Activated T-helper 1 cell treated with anti-CD3 and anti-CD28 coated beads, Interleukin-2, amount 50 U/mL, for 16 hours (primary cell): ENCODE measurements around the gene SPINT3.
"Not testable (repeated sequence)": the region's sequence is repeated elsewhere in the genome, so short reads cannot be mapped to it uniquely, and the experiment has no call there.

ENCODE experiments used
- DNase-seq, 2 donors: peaks; one replicate each; pipeline ENCODE4 v3.0.0-alpha.2; 2020; ENCODE audit warnings: low read depth in 1 of 2, low spot score in 1 of 2

Gene SPINT3

GRCh38 chr20:45503403-45503802, 12.0 kb downstream of the SPINT3 start:
- no peak for DNase-seq

DNA sequence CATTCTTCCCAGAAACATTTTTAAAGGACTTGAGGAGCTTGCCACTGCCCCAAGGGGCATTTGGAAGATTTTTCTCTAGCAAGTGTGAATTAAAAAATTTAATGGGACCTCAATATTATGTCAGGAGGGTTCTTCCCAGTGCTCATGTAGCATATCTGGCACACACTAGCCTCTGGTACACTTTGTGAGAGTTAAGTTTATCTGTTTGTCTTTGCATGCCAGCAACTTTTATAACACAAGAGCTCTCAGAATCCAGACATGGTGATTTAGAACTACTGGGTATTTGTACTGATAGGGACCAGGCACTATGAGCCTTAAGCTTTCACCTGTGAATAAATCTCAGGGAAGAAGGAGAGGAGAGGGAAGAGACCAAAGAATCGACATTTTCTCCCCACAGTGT, 12.9 kb downstream of the SPINT3 start:
- no peak for DNase-seq

- DNase-seq: no peak
These were observed 13.8 kb downstream of the SPINT3 start for GRCh38 chr20:45501600-45501999.

DNA sequence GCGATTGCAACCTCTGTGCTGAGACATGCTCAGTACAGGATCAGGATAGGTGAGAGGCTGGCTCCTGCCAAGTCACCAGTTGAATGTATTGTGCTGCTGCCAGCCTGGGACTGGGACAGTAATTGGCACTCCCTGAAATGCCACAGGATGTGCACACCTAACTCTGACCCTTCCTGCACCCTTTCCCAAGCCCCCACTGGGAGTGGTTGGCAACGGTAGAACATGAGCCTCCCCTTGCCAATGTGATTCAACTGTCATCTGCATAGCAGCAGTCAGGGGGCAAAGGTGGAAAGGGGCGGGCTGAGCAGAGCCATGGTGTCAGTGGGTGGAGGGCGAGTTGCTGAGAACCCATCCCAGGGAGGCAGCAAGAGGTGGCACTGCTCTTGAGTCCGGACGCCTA, 15.4 kb downstream of the SPINT3 start:
- DNase-seq: no peak

DNA sequence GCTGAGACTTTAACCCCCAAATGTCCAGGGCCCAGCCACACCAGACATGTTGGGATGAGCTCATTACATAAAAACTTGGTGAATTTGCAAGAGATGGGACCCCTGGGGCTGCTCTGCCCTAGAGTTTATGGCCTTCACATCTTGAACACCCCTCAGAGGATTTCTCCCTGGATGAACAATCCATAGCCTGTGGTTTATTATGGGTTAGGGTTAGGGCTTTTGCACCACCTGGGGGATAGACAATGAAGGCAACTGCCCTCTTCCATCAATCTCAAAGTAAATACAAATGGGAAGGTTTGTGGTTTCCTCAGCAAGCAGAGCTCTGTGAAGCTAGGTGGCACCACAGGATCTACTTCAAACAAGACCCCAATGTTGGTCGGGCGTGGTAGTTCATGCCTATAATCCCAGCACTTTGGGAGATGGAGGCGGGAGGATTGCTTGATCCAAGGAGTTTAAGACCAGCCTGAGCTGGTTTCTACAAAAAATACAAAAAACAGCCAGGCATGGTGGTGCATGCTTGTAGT, 17.4 kb downstream of the SPINT3 start:
- no peak for DNase-seq

GRCh38 chr20:45496166-45496565, 19.3 kb downstream of the SPINT3 start:
- DNase-seq: no peak

GRCh38 chr20:45495501-45495941, 19.9 kb downstream of the SPINT3 start:
- DNase-seq: no peak

DNA sequence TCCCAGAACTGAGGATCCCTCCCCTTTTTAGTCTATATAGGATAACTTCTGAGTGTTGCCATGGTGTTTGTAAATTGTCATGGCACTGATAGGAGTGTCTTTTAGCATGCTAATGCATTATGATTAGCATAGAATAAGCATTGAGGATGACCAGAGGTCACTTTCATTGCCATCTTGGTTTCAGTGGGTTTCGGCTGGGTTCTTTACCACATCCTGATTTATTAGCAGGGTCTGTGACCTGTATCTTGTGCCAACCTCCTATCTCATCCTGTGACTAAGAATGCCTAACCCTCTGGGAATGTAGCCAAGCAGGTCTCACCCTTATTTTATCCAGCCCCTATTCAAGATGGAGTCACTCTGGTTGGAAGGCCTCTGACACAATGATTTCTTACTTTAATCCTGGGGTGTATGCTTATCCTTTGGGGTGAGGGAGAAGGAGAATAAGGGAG, 26.3 kb downstream of the SPINT3 start:
- DNase-seq: no peak

DNA sequence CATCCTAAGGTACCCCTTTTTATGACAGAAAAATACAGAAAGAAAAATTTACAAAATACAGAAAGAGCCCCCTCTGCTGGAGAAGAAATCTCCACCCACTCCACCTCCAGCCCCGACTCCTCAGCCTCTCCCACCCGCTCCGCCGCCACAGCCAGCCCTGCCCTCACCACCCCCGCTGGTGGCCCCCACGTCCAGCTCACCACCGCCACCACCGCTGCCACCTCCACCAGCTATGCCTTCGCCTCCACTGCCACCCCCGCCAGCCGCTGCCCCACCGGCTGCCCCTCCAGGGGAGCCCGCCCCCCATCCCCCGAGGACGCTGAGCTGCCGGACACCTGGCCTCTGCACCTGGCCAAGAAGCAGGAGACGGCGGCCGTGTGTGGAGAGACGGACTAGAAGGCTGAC, 28.2 kb downstream of the SPINT3 start:
- DNase-seq: no peak

GRCh38 chr20:45485388-45485787, 30.0 kb downstream of the SPINT3 start:
- no peak for DNase-seq

- no peak for DNase-seq
These were observed 30.7 kb downstream of the SPINT3 start for GRCh38 chr20:45484676-45485075.

DNA sequence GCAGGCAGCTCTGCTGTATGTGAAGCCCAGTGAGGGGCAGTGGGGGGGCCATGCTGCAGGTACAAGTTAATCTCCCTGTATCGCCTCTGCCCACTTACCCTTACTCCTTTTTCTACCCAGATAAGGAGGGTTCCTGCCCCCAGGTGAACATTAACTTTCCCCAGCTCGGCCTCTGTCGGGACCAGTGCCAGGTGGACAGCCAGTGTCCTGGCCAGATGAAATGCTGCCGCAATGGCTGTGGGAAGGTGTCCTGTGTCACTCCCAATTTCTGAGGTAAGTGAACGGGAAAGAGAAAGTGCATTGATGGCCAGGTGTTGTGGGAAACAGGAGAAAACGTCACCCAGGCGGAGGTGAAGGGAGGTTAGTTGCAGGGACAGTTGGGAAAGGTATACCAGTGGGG, 35.6 kb downstream of the SPINT3 start:
- no peak for DNase-seq

GRCh38 chr20:45477530-45478148, 37.8 kb downstream of the SPINT3 start:
- not testable (repeated sequence) for DNase-seq

DNA sequence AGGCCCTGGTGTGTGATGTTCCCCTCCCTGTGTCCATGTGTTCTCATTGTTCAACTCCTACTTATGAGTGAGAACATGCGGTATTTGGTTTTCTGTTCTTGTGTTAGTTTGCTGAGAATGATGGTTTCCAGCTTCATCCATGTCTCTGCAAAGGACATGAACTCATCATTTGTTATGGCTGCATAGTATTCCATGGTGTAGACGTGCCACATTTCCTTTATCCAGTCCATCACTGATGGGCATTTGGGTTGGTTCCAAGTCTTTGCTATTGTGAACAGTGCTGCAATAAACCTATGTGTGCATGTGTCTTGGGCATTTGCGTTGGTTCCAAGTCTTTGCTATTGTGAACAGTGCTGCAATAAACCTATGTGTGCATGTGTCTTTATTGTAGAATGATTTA, 43.1 kb downstream of the SPINT3 start:
- not testable (repeated sequence) for DNase-seq

- DNase-seq: no peak
These were observed 44.5 kb downstream of the SPINT3 start for GRCh38 chr20:45470937-45471336.

- no peak for DNase-seq
These were observed 45.0 kb downstream of the SPINT3 start for GRCh38 chr20:45470262-45470931.

GRCh38 chr20:45469336-45470261, 45.8 kb downstream of the SPINT3 start, which contains the start of gene WFDC2:
WFDC2 (plus strand) TSS chr20:45469753; CDS start chr20:45469782, 29 bp downstream.
- DNase-seq: no peak

GRCh38 chr20:45467861-45468260, 47.6 kb downstream of the SPINT3 start:
- DNase-seq: no peak

GRCh38 chr20:45467172-45467571, 48.2 kb downstream of the SPINT3 start:
- no peak for DNase-seq

DNA sequence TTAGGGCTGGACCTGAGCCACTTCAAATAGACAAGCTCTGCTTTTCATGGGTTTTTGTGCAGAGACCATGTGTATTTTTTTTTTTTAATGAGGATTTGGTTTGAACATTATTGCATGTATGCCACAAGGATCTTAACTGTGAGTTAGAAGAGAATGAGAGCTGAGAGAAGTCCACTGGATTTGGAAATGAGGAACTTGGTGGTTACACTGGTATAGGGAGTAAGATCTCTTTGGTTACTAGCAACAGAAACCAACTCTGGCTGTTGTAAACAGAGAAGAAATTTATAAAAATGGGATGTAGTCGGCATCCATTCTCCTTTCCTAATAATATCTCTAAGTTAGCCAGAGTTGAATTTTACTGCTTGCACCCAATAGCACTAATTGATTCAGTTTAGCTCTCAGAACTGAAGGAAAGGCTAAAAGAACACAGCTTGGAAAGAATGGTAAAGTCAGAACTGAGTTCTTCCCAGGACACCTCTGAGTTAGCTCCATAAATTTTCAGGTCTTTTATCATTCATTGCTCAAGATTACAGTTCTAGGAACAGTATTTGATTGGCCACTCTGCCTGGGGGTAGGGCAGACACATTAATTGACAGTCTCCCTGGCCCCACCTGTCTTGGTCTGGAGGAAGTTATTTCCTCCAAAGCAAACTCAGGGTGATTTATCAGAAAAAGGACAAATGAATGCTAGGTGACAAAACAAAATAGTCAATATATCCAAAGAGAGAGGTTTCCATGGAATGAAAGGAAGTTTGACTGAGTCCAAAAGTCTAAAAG, 49.7 kb downstream of the SPINT3 start:
- no peak for DNase-seq

GRCh38 chr20:45463709-45464108, 51.7 kb downstream of the SPINT3 start:
- no peak for DNase-seq
